Adrenal gland (tissue), 12 donors: ENCODE data around the gene LAMA1. TPM values are rescaled to one million over a fixed set of nuclear protein-coding genes. Genes with fewer than 3 reads are reported as not detected.

Experiments
- DNase-seq, 7 donors: peaks; one replicate each; pipeline ENCODE4 v3.0.0-alpha.2; 2019 to 2020
- H3K27ac ChIP-seq, 5 donors: fragments of 200-600 bp; sonication (generic) in 4 of 5; 1 replicate in 3 of 5; 2 replicates in 2 of 5; pipeline versions ENCODE4 v1.5.1 to v1.8.0; 2016 to 2020; ENCODE audit warnings: mild to moderate bottlenecking in 1 of 5
- H3K27me3 ChIP-seq: fragments of 200-600 bp; 2 replicates; pipeline ENCODE4 v1.8.0; 2021
- H3K36me3 ChIP-seq, 2 donors: fragments of 200-600 bp; replicated peaks in 1 of 2; 1 replicate in 1 of 2; 2 replicates in 1 of 2; pipeline versions ENCODE4 v1.5.1 to v1.8.0; 2018 to 2022
- H3K4me1 ChIP-seq, 2 donors: fragments of 200-600 bp; replicated peaks in 1 of 2; 1 replicate in 1 of 2; 2 replicates in 1 of 2; pipeline versions ENCODE4 v1.5.1 to v1.8.0; 2018 to 2021
- H3K4me3 ChIP-seq, 4 donors: fragments of 200-600 bp; sonication (generic) in 3 of 4; one replicate each; pipeline ENCODE4 v1.5.1; 2016 to 2018
- H3K9me3 ChIP-seq, 3 donors: fragments of 200-600 bp; sonication (generic) in 1 of 3; replicated peaks in 1 of 3; 1 replicate in 2 of 3; 2 replicates in 1 of 3; pipeline versions ENCODE4 v1.5.1 to v1.8.0; 2016 to 2021
- CTCF ChIP-seq, 6 experiments: fragments of 450-650 bp in 4 of 6; fragments of 200-600 bp in 2 of 6; sonication (generic) in 1 of 6; IDR thresholded peaks; 1 replicate in 5 of 6; 2 replicates in 1 of 6; pipeline versions ENCODE4 v1.5.1 to v1.8.0; 2016 to 2021; ENCODE audit warnings: antibody characterized with exemption in 6 of 6, mild to moderate bottlenecking in 2 of 6, moderate library complexity in 1 of 6
- POLR2A ChIP-seq, 2 donors: fragments of 450-650 bp; IDR thresholded peaks; one replicate each; pipeline ENCODE4 v1.6.1; 2017; ENCODE audit warnings: antibody characterized with exemption in 2 of 2, mild to moderate bottlenecking in 2 of 2, moderate library complexity in 1 of 2
- WGBS, 4 donors: extraction: QIAGEN DNeasy Blood & Tissue Kit in 2 of 4; methylation state at CpG; one replicate each; pipeline versions ENCODE4 v1.1.5 to v1.1.7; 2013 to 2017; 5-methylcytosine and 5-hydroxymethylcytosine counted together
- intact Hi-C, 2 donors: fragments of 100-400 bp; cut with DNase I; formaldehyde crosslinking; loops; one replicate each; pipeline versions ENCODE4 v1.14.1 to v1.15.0; 2022 to 2023
- polyA plus RNA-seq, 3 donors: library from polyadenylated mRNA; stranded (reverse); fragments of 200-250 nt in 2 of 3; fragments of 350-450 nt in 1 of 3; fragmentation: Illumina TruSeq in 1 of 3; extraction: RNeasy Lipid Tissue Mini Kit (QIAGEN cat#74804) in 1 of 3; gene quantifications; one replicate each; pipeline ENCODE4 v1.2.3, GENCODE V29; 2013 to 2014
- total RNA-seq, 9 donors: library from RNA; depleted of rRNA in 4 of 9; stranded (reverse); fragments of >200 nt in 4 of 9; fragments of 120-200 nt in 1 of 9; fragmentation: NEBNext Ultra II Directional in 1 of 9; extraction: Animal tissue kit (Norgen Biotek cat#: 25700) in 1 of 9; gene quantifications; one replicate each; pipeline versions ENCODE4 v1.1.0 to v1.2.4, GENCODE V29; 2013 to 2023
- donor health status: healthy with polysubstance abuse.
- donor health status: Bipolar disorder and iron deficiency.
- donor health status: DM: yes; HTN: yes; CAD: no.
- donor health status: DM: no; HTN: no; CAD: no.
- donor health status: DM: no; HTN: no; CAD: no.
- donor health status: DM: yes; HTN: yes; CAD: no.

Gene LAMA1
- total and polyA plus RNA-seq, 12 donors: 0.07 to 0.55 (median 0.17) TPM

DNA sequence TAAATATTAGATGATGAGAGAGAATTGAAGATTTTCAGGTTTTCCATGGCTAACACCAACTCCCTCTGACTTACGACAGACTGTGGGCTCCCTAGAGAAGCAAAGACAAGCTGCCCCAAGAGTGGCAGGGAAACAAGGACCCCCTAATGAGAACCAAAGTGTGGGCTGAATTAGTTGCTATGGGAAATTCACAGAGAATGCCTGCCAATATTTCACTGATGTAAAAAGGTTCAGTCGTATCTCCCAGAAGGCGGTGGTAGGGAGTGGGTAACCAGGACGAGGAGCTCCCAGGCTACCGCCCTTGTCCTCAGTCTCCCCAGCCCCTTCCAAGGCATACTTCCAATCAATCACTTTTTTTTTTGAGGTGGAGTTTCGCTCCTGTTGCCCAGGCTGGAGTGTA is 113.6 kb downstream of the LAMA1 start:
- WGBS, 4 donors: 85 to 90% (median 89%) methylated on average over 6 of the region's 6 CpGs
- Histone ChIP-seq H3K36me3 (no peaks in the 10 kb centered on the region), H3K27ac (no peak overlapping the region), H3K27me3 (no peaks in the 10 kb centered on the region), H3K4me1 (no peaks in the 10 kb centered on the region), H3K4me3 (no peak overlapping the region), H3K9me3 (no peaks in the 10 kb centered on the region)
- intact Hi-C loops: loop anchor here in 1 of 2 donors (5.0 kb wide), 1 partner anchor 82 kb away; no protein-coding TSS in a partner anchor
- no peak for TF ChIP-seq POLR2A (IDR thresholded peaks at IDR 0.05)
- TF ChIP-seq CTCF (IDR thresholded peaks at IDR 0.05): no peak
- DNase-seq: no peak

DNA sequence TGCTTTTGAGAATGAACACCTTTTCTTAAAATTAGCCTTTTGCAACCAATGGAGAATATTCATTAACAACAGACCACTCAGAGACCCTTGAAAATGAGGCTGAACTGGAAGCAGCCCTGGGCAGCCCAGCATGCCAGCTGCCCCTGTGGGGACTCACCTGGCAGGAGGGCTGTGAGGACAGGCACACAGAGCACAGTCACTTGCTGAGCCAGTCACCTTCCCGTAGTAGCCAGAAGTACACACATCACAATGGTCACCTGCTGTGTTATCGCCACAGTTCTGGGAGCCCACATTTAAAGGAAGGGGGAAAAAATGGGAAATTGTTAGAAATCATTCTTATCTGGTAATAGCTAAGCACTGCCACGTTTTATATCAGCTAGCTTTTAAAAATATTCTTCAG is 115.5 kb downstream of the LAMA1 start:
- WGBS, 4 donors: 47 to 58% (median 51%) methylated on average over 3 of the region's 3 CpGs

GRCh38 chr18:7000484-7001096 is 117.0 kb downstream of the LAMA1 start:
- WGBS, 4 donors: 16 to 24% (median 19%) methylated on average over 9 of the region's 9 CpGs

More for the DNA sequence above, 115.5 kb downstream of the LAMA1 start:
- intact Hi-C loops: loop anchor here in 1 of 2 donors (5.0 kb wide), 1 partner anchor 80 kb away; no protein-coding TSS in a partner anchor
- TF ChIP-seq CTCF (IDR thresholded peaks at IDR 0.05) (no peak), POLR2A (IDR thresholded peaks at IDR 0.05) (no peak)
- no peak overlapping the region for H3K27ac ChIP-seq
- H3K4me1 ChIP-seq: no peaks in the 10 kb centered on the region
- no peak overlapping the region for H3K4me3 ChIP-seq
- H3K36me3 ChIP-seq: no peaks in the 10 kb centered on the region
- no peak for DNase-seq
- no peaks in the 10 kb centered on the region for H3K9me3 ChIP-seq
- no peaks in the 10 kb centered on the region for H3K27me3 ChIP-seq

GRCh38 chr18:6997808-6998207 is 119.8 kb downstream of the LAMA1 start:
- Histone ChIP-seq H3K4me1 (no peaks in the 10 kb centered on the region), H3K9me3 (no peaks in the 10 kb centered on the region), H3K27me3 (no peaks in the 10 kb centered on the region), H3K4me3 (no peak overlapping the region), H3K27ac (no peak overlapping the region), H3K36me3 (no peaks in the 10 kb centered on the region)
- intact Hi-C loops: no loop called here
- no peak for DNase-seq
- WGBS, 4 donors: 75 to 80% (median 76%) methylated on average over 8 of the region's 8 CpGs
- TF ChIP-seq CTCF (IDR thresholded peaks at IDR 0.05) (no peak), POLR2A (IDR thresholded peaks at IDR 0.05) (no peak)

More at GRCh38 chr18:7000484-7001096, 117.0 kb downstream of the LAMA1 start:
- H3K9me3 ChIP-seq: no peaks in the 10 kb centered on the region
- H3K36me3 ChIP-seq: no peaks in the 10 kb centered on the region
- intact Hi-C loops: loop anchor here in 1 of 2 donors (5.0 kb wide), 1 partner anchor 78 kb away; no protein-coding TSS in a partner anchor
- DNase-seq: peak in 1 of 7 donors; percentile 13
- TF ChIP-seq CTCF (IDR thresholded peaks at IDR 0.05) (peak; percentile 41 to 57 (median 44)), POLR2A (IDR thresholded peaks at IDR 0.05) (no peak)
- no peaks in the 10 kb centered on the region for H3K27me3 ChIP-seq
- no peak overlapping the region for H3K4me3 ChIP-seq
- no peak overlapping the region for H3K27ac ChIP-seq
- H3K4me1 ChIP-seq: no peaks in the 10 kb centered on the region
